HL-60 (cell line): Measurements from ENCODE around the gene THBS4.

Experiments
- DNase-seq, 2 experiments: peaks; one replicate each; pipeline ENCODE4 v3.0.0-alpha.2; 2010 to 2020; ENCODE audit warnings: low read depth in 1 of 2, low spot score in 1 of 2
- H3K27ac ChIP-seq: fragments of 250-450 bp; sonication (Bioruptor Pico); replicated peaks from 2 replicates; pipeline ENCODE4 v1.5.1; 2020; ENCODE audit warnings: mild to moderate bottlenecking, moderate library complexity
- H3K27me3 ChIP-seq: fragments of 250-450 bp; sonication (Bioruptor Pico); 2 replicates; pipeline ENCODE4 v1.5.1; 2021; ENCODE audit warnings: mild to moderate bottlenecking, moderate library complexity; ENCODE audit not compliant: insufficient read depth, poor library complexity, severe bottlenecking
- H3K4me3 ChIP-seq: replicated peaks from 2 replicates; pipeline ENCODE4 v1.5.1; 2011; ENCODE audit warnings: mild to moderate bottlenecking, control low read depth, low read length; ENCODE audit not compliant: insufficient read depth
- GABPA ChIP-seq: IDR thresholded peaks from 2 replicates; pipeline ENCODE4 v1.6.1; 2012; ENCODE audit warnings: low read depth
- POLR2AphosphoS5 ChIP-seq: IDR thresholded peaks from 2 replicates; pipeline ENCODE4 v1.6.1; 2012; ENCODE audit warnings: low read depth
- REST ChIP-seq: IDR thresholded peaks from 2 replicates; pipeline ENCODE4 v1.6.1; 2012; ENCODE audit warnings: low read depth; ENCODE audit not compliant: insufficient replicate concordance
- SPI1 ChIP-seq: IDR thresholded peaks from 2 replicates; pipeline ENCODE4 v1.6.1; 2012; ENCODE audit warnings: low read depth, mild to moderate bottlenecking, borderline replicate concordance
- TF ChIP-seq, protein P1 (sequence below): IDR thresholded peaks from one replicate; pipeline ENCODE4 v1.5.1; 2011; ENCODE audit warnings: low read length, control low read depth, inconsistent platforms; ENCODE audit not compliant: insufficient read depth

THBS4 gene

DNA sequence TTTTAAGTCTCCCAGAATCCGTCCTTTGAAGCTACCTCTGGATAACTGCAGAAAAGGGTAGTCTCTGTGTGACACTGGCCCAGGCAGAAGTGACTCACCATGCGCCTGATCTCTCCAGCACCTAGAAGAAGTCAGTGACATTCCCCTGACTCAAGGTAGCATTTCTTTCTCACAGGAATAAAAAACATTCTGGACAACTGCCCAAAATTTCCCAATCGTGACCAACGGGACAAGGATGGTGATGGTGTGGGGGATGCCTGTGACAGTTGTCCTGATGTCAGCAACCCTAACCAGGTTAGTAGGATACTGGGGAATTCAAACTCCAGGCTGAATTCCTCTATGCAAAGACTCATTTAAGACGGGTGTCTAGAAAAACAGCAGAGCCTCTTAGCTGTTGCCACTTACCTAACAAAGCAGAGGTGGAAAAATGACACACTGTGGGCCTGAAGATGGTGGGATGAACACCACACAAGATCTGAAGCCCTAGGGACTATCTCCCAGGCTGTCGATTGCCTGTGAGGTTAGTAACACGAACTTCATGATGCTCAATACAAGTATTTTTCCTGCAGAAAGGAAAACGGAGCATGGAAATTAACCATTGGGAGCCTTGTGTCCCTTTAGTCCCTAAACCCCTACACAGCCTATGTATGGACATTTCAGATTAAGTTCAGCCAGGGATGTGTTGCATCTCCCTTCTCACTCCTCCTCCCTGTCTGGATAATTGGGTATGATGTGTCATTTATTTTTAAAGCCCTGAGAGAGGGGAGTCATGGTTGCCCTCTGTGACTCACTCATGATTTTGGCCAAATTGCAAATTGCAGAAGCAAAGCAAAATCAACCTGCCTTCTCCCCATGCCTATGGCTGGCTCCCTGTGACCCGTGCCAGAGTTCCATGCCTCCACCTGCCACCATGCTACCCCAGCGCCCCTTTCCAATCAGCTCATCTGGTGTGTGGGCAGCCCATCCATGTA lies 37.2 kb downstream of the THBS4 start:
- TF ChIP-seq REST (no peak), GABPA (no peak), SPI1 (no peak), POLR2AphosphoS5 (no peak)
- TF ChIP-seq, protein P1, sequence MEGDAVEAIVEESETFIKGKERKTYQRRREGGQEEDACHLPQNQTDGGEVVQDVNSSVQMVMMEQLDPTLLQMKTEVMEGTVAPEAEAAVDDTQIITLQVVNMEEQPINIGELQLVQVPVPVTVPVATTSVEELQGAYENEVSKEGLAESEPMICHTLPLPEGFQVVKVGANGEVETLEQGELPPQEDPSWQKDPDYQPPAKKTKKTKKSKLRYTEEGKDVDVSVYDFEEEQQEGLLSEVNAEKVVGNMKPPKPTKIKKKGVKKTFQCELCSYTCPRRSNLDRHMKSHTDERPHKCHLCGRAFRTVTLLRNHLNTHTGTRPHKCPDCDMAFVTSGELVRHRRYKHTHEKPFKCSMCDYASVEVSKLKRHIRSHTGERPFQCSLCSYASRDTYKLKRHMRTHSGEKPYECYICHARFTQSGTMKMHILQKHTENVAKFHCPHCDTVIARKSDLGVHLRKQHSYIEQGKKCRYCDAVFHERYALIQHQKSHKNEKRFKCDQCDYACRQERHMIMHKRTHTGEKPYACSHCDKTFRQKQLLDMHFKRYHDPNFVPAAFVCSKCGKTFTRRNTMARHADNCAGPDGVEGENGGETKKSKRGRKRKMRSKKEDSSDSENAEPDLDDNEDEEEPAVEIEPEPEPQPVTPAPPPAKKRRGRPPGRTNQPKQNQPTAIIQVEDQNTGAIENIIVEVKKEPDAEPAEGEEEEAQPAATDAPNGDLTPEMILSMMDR, result no peak

GRCh38 chr5:80076131-80077050 lies 41.2 kb downstream of the THBS4 start:
- no peak overlapping the region for H3K27ac ChIP-seq
- DNase-seq, result no peak
- TF ChIP-seq REST (no peak), SPI1 (no peak), POLR2AphosphoS5 (no peak), GABPA (no peak)
- TF ChIP-seq, protein P1, result no peak

More for the DNA sequence above, 37.2 kb downstream of the THBS4 start:
- no peak for DNase-seq
- no peaks in the 10 kb centered on the region for H3K27me3 ChIP-seq
- no peak overlapping the region for H3K27ac ChIP-seq
- H3K4me3 ChIP-seq, result no peak overlapping the region

DNA sequence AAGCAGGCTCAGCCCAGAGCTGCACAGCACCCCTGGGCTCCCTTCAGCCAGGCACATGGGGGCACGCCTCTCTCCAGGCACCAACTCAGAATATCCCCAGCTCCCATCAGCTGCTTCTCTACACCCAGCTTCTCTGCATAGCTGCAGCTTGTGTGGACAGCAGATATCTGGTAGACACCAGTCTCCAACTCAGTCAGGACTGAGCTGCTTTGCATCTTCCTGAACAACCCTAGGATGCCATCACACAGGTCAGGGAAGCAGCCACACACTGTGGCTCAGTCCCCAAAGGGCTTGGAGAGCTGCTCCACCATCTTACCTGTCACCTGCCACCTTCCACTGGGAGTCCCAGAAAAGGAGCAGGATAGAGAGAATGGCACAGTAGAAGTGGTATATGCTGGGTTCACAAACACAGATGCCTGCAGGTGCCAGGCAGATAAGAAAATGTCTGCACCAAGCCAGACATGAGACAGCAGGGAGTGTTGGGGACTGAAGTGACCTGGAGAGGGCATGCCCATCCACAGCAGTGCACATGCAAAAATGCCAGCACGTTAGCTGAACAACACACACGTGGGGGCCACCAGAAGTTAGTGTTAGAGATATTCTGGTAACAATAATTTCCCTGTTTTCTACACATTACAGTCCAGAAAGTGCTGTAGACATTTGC lies 42.0 kb downstream of the THBS4 start:
- no peak for TF ChIP-seq POLR2AphosphoS5
- no peak for TF ChIP-seq REST
- TF ChIP-seq GABPA, result no peak
- TF ChIP-seq, protein P1, result no peak
- no peak for TF ChIP-seq SPI1
- Histone ChIP-seq H3K27ac (no peak overlapping the region), H3K4me3 (no peak overlapping the region), H3K27me3 (no peaks in the 10 kb centered on the region)
- DNase-seq, result no peak

More at GRCh38 chr5:80076131-80077050, 41.2 kb downstream of the THBS4 start:
- no peak overlapping the region for H3K4me3 ChIP-seq
- H3K27me3 ChIP-seq, result no peaks in the 10 kb centered on the region
